K562 (cell line): Measurements from ENCODE around the gene PTH1R. TPM values are rescaled to one million over a fixed set of nuclear protein-coding genes. Genes with fewer than 3 reads are reported as not detected.

Experiments used
- ATAC-seq: fragments of 200-7000 bp; cut with Tn5 transposase; 3 replicates; pipeline ENCODE4 v1.9.1; 2020; ENCODE audit warnings: moderate library complexity
- BruUV-seq: library from RNA; stranded (reverse); fragments of 400-500 nt; replicated peaks from 2 replicates; lab custom pipeline; 2021; lab: Mats Ljungman, UMichigan
- CTCF ChIA-PET: fragments of 300-600 bp; formaldehyde crosslinking; extraction: SDS; loops from one replicate; lab custom pipeline; 2021; ENCODE audit warnings: low intra/inter-chr PET ratio; lab: Yijun Ruan, JAX
- POLR2A ChIA-PET: fragments of 300-600, 350-650 bp; sonication (Branson Sonifier 250); formaldehyde crosslinking; extraction: SDS; loops from one replicate; lab custom pipeline; 2021; ENCODE audit warnings: antibody characterized with exemption, inconsistent platforms; lab: Yijun Ruan, JAX
- DNase-seq, 4 experiments: peaks; one replicate each; pipeline versions ENCODE4 v3.0.0 to v3.0.0-alpha.2; 2011 to 2018; ENCODE audit warnings: low spot score in 3 of 4, mixed read lengths in 3 of 4; ENCODE audit errors: extremely low read depth in 1 of 4
- FAIRE-seq: peaks from 2 replicates; lab custom pipeline; 2011; peaks lifted over from hg19 to GRCh38; lab: Jason Lieb, UNC
- H2AFZ ChIP-seq: 2 replicates; pipeline ENCODE4 v1.6.0; 2011; ENCODE audit warnings: low read depth, low read length, control low read depth, inconsistent platforms
- H3K27ac ChIP-seq: fragments of 200-600 bp; 3 replicates; pipeline ENCODE4 v1.8.0; 2011; ENCODE audit warnings: low read depth, mild to moderate bottlenecking, control low read depth, inconsistent platforms, low read length, moderate library complexity, mixed read lengths; ENCODE audit errors: extremely low read depth
- H3K27me3 ChIP-seq, 2 experiments: fragments of 300-600 bp in 1 of 2; 2 replicates in 1 of 2; 3 replicates in 1 of 2; pipeline versions ENCODE4 v1.6.0 to v1.8.0; 2011; ENCODE audit warnings: inconsistent platforms in 2 of 2, low read length in 2 of 2, mild to moderate bottlenecking in 1 of 2, mixed read lengths in 1 of 2, moderate library complexity in 1 of 2; ENCODE audit not compliant: control insufficient read depth in 2 of 2, insufficient read depth in 2 of 2
- H3K36me3 ChIP-seq: fragments of 300-600 bp; 3 replicates; pipeline ENCODE4 v1.8.0; 2011; ENCODE audit warnings: mild to moderate bottlenecking, low read length, inconsistent platforms; ENCODE audit not compliant: control insufficient read depth, insufficient read depth
- H3K4me1 ChIP-seq, 2 experiments: fragments of 200-600 bp in 1 of 2; replicated peaks in 1 of 2; 2 replicates in 1 of 2; 3 replicates in 1 of 2; pipeline versions ENCODE4 v1.5.1 to v1.8.0; 2011; ENCODE audit warnings: inconsistent platforms in 2 of 2, low read length in 2 of 2, mild to moderate bottlenecking in 1 of 2, mixed read lengths in 1 of 2, moderate library complexity in 1 of 2; ENCODE audit not compliant: control insufficient read depth in 2 of 2, insufficient read depth in 2 of 2
- H3K4me2 ChIP-seq: 2 replicates; pipeline ENCODE4 v1.6.1; 2011; ENCODE audit warnings: low read length, control low read depth, inconsistent platforms, mixed read lengths; ENCODE audit not compliant: insufficient read depth
- H3K4me3 ChIP-seq: fragments of 200-600 bp; sonication (generic), shearing (Covaris generic); 2 replicates; pipeline ENCODE4 v1.5.1; 2016; ENCODE audit warnings: control low read depth, inconsistent platforms
- H3K79me2 ChIP-seq: fragments of 200-600 bp; 3 replicates; pipeline ENCODE4 v1.8.0; 2011; ENCODE audit warnings: low read length, inconsistent platforms; ENCODE audit not compliant: control insufficient read depth, insufficient read depth
- H3K9ac ChIP-seq, 2 experiments: 2 replicates each; pipeline versions ENCODE4 v1.6.0 to v1.6.1; 2011; ENCODE audit warnings: low read depth in 2 of 2, low read length in 2 of 2, control low read depth in 1 of 2, inconsistent platforms in 1 of 2, mild to moderate bottlenecking in 1 of 2, mixed read lengths in 1 of 2; ENCODE audit not compliant: insufficient read depth in 1 of 2
- H3K9me1 ChIP-seq: one replicate; pipeline ENCODE4 v1.6.0; 2011; ENCODE audit warnings: inconsistent platforms, mild to moderate bottlenecking, low read length, moderate library complexity; ENCODE audit not compliant: control insufficient read depth, insufficient read depth
- H3K9me3 ChIP-seq: replicated peaks from 2 replicates; pipeline ENCODE4 v1.5.1; 2011; ENCODE audit warnings: low read depth, low read length, inconsistent platforms; ENCODE audit not compliant: control insufficient read depth, insufficient read depth
- H4K20me1 ChIP-seq: replicated peaks from 2 replicates; pipeline ENCODE4 v1.6.1; 2011; ENCODE audit warnings: low read length, inconsistent platforms, mixed read lengths; ENCODE audit not compliant: control insufficient read depth, insufficient read depth
- ARID1B ChIP-seq: fragments of 450-650 bp; IDR thresholded peaks from 2 replicates; pipeline ENCODE4 v1.6.1; 2016; ENCODE audit warnings: antibody characterized with exemption, mild to moderate bottlenecking, inconsistent platforms
- GABPA ChIP-seq: fragments of 200-800 bp; sonication (Bioruptor generic); conservative IDR thresholded peaks from 2 replicates; pipeline ENCODE4 v1.6.1; 2016; ENCODE audit warnings: low read depth, missing genetic modification characterization, missing compliant biosample characterization
- ILK ChIP-seq: fragments of 450-650 bp; IDR thresholded peaks from 2 replicates; pipeline ENCODE4 v1.6.1; 2016; ENCODE audit warnings: missing genetic modification characterization, low read depth, mild to moderate bottlenecking, missing compliant biosample characterization, moderate library complexity, borderline replicate concordance
- LARP7 ChIP-seq: fragments of 450-650 bp; IDR thresholded peaks from 2 replicates; pipeline ENCODE4 v1.6.1; 2016
- POLR2A ChIP-seq: fragments of 450-650 bp; conservative IDR thresholded peaks from 2 replicates; pipeline ENCODE4 v1.6.1; 2016
- POLR2G ChIP-seq: fragments of 200-400 bp; formaldehyde crosslinking; IDR thresholded peaks from 2 replicates; pipeline ENCODE4 v1.6.1; 2017; ENCODE audit warnings: low read depth, mild to moderate bottlenecking, antibody characterized with exemption, low read length, moderate library complexity
- TAF1 ChIP-seq: IDR thresholded peaks from 2 replicates; pipeline ENCODE4 v1.6.1; 2011; ENCODE audit warnings: mild to moderate bottlenecking, low read length, moderate library complexity; ENCODE audit not compliant: insufficient read depth, control insufficient read depth, severe bottlenecking; ENCODE audit errors: extremely low read depth
- ZSCAN29 ChIP-seq: fragments of 450-650 bp; IDR thresholded peaks from 2 replicates; pipeline ENCODE4 v1.6.1; 2017
- WGBS: fragments of 100-300 bp; shearing (Covaris generic); methylation state at CpG from one replicate; pipeline ENCODE4 v1.1.6; 2016; ENCODE audit warnings: low coverage, mixed read lengths; ENCODE audit not compliant: insufficient coverage; ENCODE audit errors: missing lambda C conversion rate; 5-methylcytosine and 5-hydroxymethylcytosine counted together
- in situ Hi-C: fragments of 300-500 bp; cut with MboI; formaldehyde crosslinking; loops from 4 replicates; pipeline ENCODE4 v1.15.0; 2018; ENCODE audit warnings: inconsistent platforms, mixed read lengths
- intact Hi-C: fragments of 100-400 bp; cut with micrococcal nuclease; formaldehyde crosslinking; loops from 2 replicates; pipeline ENCODE4 v1.14.2; 2022
- polyA plus RNA-seq, 8 experiments: library from polyadenylated mRNA; depleted of rRNA in 4 of 8; stranded (reverse) in 5 of 8; unstranded in 3 of 8; fragments of >200 nt; fragmentation: Nextera tagmentation in 2 of 8; fragmentation: Illumina TruSeq in 1 of 8; extraction: Ambion mirVana in 2 of 8; extraction: Trizol in 1 of 8; gene quantifications; 2 replicates each; pipeline versions ENCODE4 v1.2.1 to v1.2.3, GENCODE V29; 2011 to 2014; ENCODE audit warnings: inconsistent platforms in 1 of 8, missing spikeins in 1 of 8
- total RNA-seq, 7 experiments: library from RNA; depleted of rRNA in 6 of 7; stranded (reverse); fragments of >200 nt in 6 of 7; fragmentation: Illumina TruSeq in 2 of 7; extraction: Trizol in 2 of 7; gene quantifications; 2 replicates each; pipeline versions ENCODE4 v1.2.1 to v1.2.3, GENCODE V29; 2011 to 2021; ENCODE audit warnings: low replicate concordance in 1 of 7
- TF ChIP-seq, protein P1 (sequence below): IDR thresholded peaks from 2 replicates; pipeline ENCODE4 v1.6.1; 2011; ENCODE audit warnings: borderline replicate concordance, low read depth, mild to moderate bottlenecking, moderate library complexity, low read length; ENCODE audit not compliant: insufficient read depth, poor library complexity, severe bottlenecking

PTH1R gene
- total and polyA plus RNA-seq, 9 of the 15 experiments (the other 6 are each of a cell fraction or from before 2014, with no cell fraction given), result not detected

- TF ChIP-seq, protein P1, sequence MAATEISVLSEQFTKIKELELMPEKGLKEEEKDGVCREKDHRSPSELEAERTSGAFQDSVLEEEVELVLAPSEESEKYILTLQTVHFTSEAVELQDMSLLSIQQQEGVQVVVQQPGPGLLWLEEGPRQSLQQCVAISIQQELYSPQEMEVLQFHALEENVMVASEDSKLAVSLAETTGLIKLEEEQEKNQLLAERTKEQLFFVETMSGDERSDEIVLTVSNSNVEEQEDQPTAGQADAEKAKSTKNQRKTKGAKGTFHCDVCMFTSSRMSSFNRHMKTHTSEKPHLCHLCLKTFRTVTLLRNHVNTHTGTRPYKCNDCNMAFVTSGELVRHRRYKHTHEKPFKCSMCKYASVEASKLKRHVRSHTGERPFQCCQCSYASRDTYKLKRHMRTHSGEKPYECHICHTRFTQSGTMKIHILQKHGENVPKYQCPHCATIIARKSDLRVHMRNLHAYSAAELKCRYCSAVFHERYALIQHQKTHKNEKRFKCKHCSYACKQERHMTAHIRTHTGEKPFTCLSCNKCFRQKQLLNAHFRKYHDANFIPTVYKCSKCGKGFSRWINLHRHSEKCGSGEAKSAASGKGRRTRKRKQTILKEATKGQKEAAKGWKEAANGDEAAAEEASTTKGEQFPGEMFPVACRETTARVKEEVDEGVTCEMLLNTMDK, result no peak
- no peak for TF ChIP-seq TAF1
- TF ChIP-seq GABPA, result no peak
- TF ChIP-seq ILK (tag), result no peak
Observed at GRCh38 chr3:46929324-46929723, 51.8 kb downstream of the PTH1R start (continued).

DNA sequence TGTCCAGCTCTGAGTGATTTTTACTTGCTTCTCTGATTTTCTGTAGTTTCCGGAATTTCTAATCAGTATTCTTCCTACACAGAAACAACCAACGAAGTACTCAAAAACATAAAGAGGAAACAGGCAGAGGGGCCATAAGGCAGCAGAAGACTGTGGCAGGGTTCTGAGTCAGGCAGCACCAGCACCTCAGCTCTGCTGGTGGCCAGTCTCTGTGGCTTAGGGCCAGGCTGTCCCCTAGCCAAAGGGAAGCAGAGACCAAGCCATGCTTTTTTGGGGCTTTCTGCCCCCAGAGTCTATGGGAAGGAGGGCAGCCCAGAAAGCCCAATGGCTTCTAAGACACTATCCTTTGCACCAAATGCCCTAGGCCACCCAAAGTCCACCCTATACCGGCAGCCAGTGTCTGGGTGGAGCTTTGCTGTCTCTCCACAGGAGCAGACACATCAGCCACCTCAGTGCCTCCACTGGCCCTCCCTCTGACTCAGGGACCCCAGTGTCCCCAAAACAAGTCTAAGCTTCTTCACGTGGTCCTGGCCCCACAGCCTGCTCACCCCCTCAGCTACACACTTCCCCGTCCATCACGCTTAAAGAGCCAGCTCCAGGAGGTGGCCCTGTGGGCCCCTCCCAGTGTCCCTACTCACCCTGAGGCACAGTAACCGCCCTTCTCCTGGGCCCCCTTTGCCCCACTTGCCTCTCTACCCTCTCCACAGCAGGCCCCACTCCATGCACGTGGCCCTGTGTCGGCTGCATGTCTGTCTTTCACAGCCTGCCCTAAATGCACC is 52.8 kb downstream of the PTH1R start:
- peaks cover 22% of the 10 kb centered on the region for H4K20me1 ChIP-seq
- ATAC-seq, result no peak
- 0 out of 2 replicates have a peak, but pooled peaks have one; percentile 25 for TF ChIP-seq POLR2A
- no peak for TF ChIP-seq ZSCAN29
- TF ChIP-seq POLR2G, result peak; percentile 50; the same call in 1 of the 2 replicates
- TF ChIP-seq ARID1B, result no peak
- TF ChIP-seq LARP7, result no peak
- TF ChIP-seq, all 486 proteins: peak for 2
- peaks cover 76% of the 10 kb centered on the region for H3K36me3 ChIP-seq
- no peaks in the 10 kb centered on the region for H3K27me3 ChIP-seq
- ChIA-PET POLR2A (interaction anchor here (0.6 to 2.1 kb wide), 9 partner anchors 8 to 587 kb away, joined by 3 to 12 read pairs (median 4); partner anchors contain the start of gene NBEAL2), CTCF (no interaction called here)
- H3K27ac ChIP-seq, result no peak overlapping the region
- peaks cover 81% of the 10 kb centered on the region for H3K79me2 ChIP-seq
- no peaks in the 10 kb centered on the region for H3K9me3 ChIP-seq
- H3K4me2 ChIP-seq, result no peak overlapping the region
- intact Hi-C loops, result loop anchor here (2.0 to 5.0 kb wide), 2 partner anchors 47 to 68 kb away; partner anchors contain the start of genes CCDC12 and NBEAL2
- peaks cover 8% of the 10 kb centered on the region for H3K9me1 ChIP-seq
- peak overlapping the region in 1 of 2 experiments; percentile 36; a peak in 2 of 4 replicates for H3K9ac ChIP-seq
- H3K4me3 ChIP-seq, result no peak overlapping the region
- H2AFZ ChIP-seq, result no peak overlapping the region
- WGBS, result 86% methylated on average over 9 of the region's 9 CpGs
- in situ Hi-C loops, result no loop called here
- FAIRE-seq, result no peak
- peaks cover 22 to 30% of the 10 kb centered on the region in 2 experiments for H3K4me1 ChIP-seq
- BruUV-seq, result no TSS peak
- DNase-seq, result no peak
